GM23248 (cell line): Measurements from ENCODE around the gene KISS1R.

Experiments used
- EZH2 ChIP-seq: fragments of 200-600 bp; sonication (generic); IDR thresholded peaks from 2 replicates; pipeline ENCODE4 v1.6.1; 2018; ENCODE audit warnings: antibody characterized with exemption, mild to moderate bottlenecking; ENCODE audit not compliant: insufficient read depth, poor library complexity, severe bottlenecking
- EZH2phosphoT487 ChIP-seq: fragments of 200-600 bp; sonication (generic); IDR thresholded peaks from 2 replicates; pipeline ENCODE4 v1.6.1; 2018; ENCODE audit warnings: antibody characterized with exemption, moderate library complexity, mild to moderate bottlenecking, low read depth; ENCODE audit not compliant: insufficient read depth

- TF ChIP-seq EZH2 (no peak), EZH2phosphoT487 (no peak)
Observed at GRCh38 chr19:927780-928401, 10.8 kb downstream of the KISS1R start.
